OCI-LY1 (cell line): ENCODE measurements around the gene CDAN1.
"Not testable (repeated sequence)": the region's sequence is repeated elsewhere in the genome, so short reads cannot be mapped to it uniquely, and the experiment has no call there.

Source experiments
- CTCF ChIP-seq: fragments of 200-600 bp; sonication (generic), shearing (Covaris generic); IDR thresholded peaks from 2 replicates; pipeline ENCODE4 v1.5.1; 2017; ENCODE audit warnings: mild to moderate bottlenecking, antibody characterized with exemption, low read length, moderate library complexity, mixed read lengths
- EZH2 ChIP-seq: fragments of 200-600 bp; sonication (generic), shearing (Covaris generic); IDR thresholded peaks from 2 replicates; pipeline ENCODE4 v1.8.0; 2017; ENCODE audit warnings: borderline replicate concordance, mixed run types, mild to moderate bottlenecking, antibody characterized with exemption, low read length, moderate library complexity, mixed read lengths

- not testable (repeated sequence) for TF ChIP-seq EZH2, CTCF
Measured at GRCh38 chr15:42766109-42766508, 29.2 kb upstream of the CDAN1 start.
